Neural cell (in vitro differentiated cells): ENCODE data around the gene ST3GAL3.

Experiments used
- EP300 ChIP-seq: fragments of 450-650 bp; conservative IDR thresholded peaks from 2 replicates; pipeline ENCODE4 v1.6.1; 2014; ENCODE audit warnings: antibody characterized with exemption, mild to moderate bottlenecking, moderate library complexity; ENCODE audit not compliant: poor library complexity, severe bottlenecking
- EZH2 ChIP-seq: fragments of 200-600, 300-800 bp; shearing (Covaris generic), sonication (generic); IDR thresholded peaks from 2 replicates; pipeline ENCODE4 v1.6.1; 2014; ENCODE audit warnings: antibody characterized with exemption, low read length, borderline replicate concordance, mild to moderate bottlenecking; ENCODE audit not compliant: insufficient read depth, poor library complexity, severe bottlenecking
- POLR2AphosphoS5 ChIP-seq: IDR thresholded peaks from 2 replicates; pipeline ENCODE4 v1.6.1; 2012
- RAD21 ChIP-seq: fragments of 450-650 bp; conservative IDR thresholded peaks from 2 replicates; pipeline ENCODE4 v1.6.1; 2014; ENCODE audit warnings: antibody characterized with exemption, mild to moderate bottlenecking, moderate library complexity
- TAF1 ChIP-seq: IDR thresholded peaks from 2 replicates; pipeline ENCODE4 v1.6.1; 2012; ENCODE audit warnings: low read depth
- TF ChIP-seq, protein P1 (sequence below): fragments of 450-650 bp; IDR thresholded peaks from 2 replicates; pipeline ENCODE4 v1.5.1; 2014; ENCODE audit warnings: antibody characterized with exemption, mild to moderate bottlenecking, moderate library complexity; ENCODE audit not compliant: poor library complexity, severe bottlenecking
- TF ChIP-seq, protein P2 (sequence below): IDR thresholded peaks from 2 replicates; pipeline ENCODE4 v1.6.1; 2012; ENCODE audit warnings: borderline replicate concordance

DNA sequence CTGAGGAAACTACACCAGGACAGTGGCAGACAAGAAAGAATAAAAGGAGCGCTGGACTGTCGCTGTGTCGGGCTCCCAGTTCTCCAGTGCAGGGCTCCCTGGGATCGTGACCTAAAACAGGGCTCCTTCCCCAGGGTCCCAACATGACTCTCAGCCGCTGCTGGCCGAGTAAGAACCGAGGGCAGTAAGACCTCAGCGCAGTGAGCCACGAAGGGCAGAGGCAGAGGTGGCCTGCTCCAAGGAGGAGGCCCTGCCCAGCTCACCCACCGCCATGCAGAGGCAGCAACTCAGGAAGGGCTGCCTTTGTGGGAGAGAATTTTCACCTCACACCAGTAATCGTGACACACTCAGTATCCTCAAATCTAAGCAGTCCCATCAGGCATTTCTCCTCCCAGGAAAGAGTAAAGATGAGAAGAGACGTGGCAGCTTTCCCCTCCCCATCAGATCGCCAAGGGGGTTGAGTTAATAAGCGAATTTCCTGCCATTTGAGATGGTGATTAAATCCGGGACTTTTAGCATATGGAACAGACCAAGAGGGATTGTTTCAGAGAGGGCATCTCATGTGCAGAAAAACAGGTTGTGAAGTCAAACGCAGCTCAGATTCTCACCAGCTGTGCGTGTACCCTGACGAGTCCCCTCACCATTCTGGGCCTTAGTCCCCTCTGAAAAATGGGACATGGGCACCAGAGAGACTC is 206.5 kb downstream of the ST3GAL3 start:
- TF ChIP-seq, protein P1, sequence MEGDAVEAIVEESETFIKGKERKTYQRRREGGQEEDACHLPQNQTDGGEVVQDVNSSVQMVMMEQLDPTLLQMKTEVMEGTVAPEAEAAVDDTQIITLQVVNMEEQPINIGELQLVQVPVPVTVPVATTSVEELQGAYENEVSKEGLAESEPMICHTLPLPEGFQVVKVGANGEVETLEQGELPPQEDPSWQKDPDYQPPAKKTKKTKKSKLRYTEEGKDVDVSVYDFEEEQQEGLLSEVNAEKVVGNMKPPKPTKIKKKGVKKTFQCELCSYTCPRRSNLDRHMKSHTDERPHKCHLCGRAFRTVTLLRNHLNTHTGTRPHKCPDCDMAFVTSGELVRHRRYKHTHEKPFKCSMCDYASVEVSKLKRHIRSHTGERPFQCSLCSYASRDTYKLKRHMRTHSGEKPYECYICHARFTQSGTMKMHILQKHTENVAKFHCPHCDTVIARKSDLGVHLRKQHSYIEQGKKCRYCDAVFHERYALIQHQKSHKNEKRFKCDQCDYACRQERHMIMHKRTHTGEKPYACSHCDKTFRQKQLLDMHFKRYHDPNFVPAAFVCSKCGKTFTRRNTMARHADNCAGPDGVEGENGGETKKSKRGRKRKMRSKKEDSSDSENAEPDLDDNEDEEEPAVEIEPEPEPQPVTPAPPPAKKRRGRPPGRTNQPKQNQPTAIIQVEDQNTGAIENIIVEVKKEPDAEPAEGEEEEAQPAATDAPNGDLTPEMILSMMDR: no peak
- TF ChIP-seq EZH2 (no peak), TAF1 (no peak), EP300 (no peak), RAD21 (no peak), POLR2AphosphoS5 (no peak)
- TF ChIP-seq, protein P2, sequence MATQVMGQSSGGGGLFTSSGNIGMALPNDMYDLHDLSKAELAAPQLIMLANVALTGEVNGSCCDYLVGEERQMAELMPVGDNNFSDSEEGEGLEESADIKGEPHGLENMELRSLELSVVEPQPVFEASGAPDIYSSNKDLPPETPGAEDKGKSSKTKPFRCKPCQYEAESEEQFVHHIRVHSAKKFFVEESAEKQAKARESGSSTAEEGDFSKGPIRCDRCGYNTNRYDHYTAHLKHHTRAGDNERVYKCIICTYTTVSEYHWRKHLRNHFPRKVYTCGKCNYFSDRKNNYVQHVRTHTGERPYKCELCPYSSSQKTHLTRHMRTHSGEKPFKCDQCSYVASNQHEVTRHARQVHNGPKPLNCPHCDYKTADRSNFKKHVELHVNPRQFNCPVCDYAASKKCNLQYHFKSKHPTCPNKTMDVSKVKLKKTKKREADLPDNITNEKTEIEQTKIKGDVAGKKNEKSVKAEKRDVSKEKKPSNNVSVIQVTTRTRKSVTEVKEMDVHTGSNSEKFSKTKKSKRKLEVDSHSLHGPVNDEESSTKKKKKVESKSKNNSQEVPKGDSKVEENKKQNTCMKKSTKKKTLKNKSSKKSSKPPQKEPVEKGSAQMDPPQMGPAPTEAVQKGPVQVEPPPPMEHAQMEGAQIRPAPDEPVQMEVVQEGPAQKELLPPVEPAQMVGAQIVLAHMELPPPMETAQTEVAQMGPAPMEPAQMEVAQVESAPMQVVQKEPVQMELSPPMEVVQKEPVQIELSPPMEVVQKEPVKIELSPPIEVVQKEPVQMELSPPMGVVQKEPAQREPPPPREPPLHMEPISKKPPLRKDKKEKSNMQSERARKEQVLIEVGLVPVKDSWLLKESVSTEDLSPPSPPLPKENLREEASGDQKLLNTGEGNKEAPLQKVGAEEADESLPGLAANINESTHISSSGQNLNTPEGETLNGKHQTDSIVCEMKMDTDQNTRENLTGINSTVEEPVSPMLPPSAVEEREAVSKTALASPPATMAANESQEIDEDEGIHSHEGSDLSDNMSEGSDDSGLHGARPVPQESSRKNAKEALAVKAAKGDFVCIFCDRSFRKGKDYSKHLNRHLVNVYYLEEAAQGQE: no peak
